DND-41 (cell line): ENCODE results near the gene ARSA.

Experiments used
- CTCF ChIP-seq: IDR thresholded peaks from 2 replicates; pipeline ENCODE4 v1.5.1; 2012; ENCODE audit warnings: borderline replicate concordance, low read length, moderate library complexity, mild to moderate bottlenecking; ENCODE audit not compliant: poor library complexity, severe bottlenecking; ENCODE audit errors: extremely low read depth
- EZH2 ChIP-seq: IDR thresholded peaks from 3 replicates; pipeline ENCODE4 v1.6.1; 2012; ENCODE audit warnings: borderline replicate concordance, low read depth, mild to moderate bottlenecking, moderate library complexity, low read length, inconsistent platforms; ENCODE audit not compliant: severe bottlenecking

DNA sequence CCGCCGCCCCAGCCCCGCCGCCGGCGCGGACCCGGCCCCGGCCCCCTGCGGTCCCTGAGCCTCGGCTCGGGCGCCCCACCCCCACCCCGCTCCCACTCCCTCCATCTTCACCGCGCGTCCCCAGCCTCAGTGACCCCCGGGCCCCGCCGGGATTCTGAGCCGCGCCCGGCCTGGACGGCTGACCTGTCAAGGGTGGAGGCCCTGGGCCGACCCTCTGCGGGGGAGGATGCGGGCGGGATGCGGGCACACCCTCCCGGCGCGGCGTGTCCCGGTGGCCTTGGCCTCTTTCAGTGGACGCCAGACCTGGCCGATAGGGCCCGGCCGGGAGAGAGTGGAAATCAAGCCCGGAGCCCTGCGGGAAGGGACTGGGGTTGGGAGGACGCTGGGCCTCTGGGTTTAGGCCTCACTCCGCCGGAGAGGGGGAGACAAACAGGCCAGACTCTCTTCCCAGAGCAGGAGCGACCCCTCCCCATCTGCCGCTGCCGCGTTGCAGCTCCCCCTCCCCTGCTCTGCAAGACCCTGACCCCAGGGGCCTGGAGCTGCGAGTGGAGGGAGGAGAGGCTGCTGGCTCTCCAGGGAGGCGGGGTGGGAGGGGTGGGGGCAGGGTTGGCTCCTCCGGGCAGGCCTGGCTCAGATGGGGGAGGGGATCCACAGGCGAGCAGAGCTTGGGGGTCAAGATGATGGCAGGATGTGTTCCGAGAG is 26.8 kb downstream of the ARSA start:
- TF ChIP-seq CTCF (no peak), EZH2 (no peak)
